H9 (cell line): ENCODE data around the gene LRP1. TPM values are rescaled to one million over a fixed set of nuclear protein-coding genes. Genes with fewer than 3 reads are reported as not detected.

Experiments used
- DNase-seq: peaks from one replicate; pipeline ENCODE4 v3.0.0-alpha.2; 2017
- H2AFZ ChIP-seq: one replicate; pipeline ENCODE4 v1.6.1; 2013; ENCODE audit warnings: mild to moderate bottlenecking, low read length, control low read depth, moderate library complexity
- H2AK5ac ChIP-seq: 2 replicates; pipeline ENCODE4 v1.6.1; 2013; ENCODE audit warnings: low read length, control low read depth, mixed read lengths; ENCODE audit not compliant: insufficient read length
- H2BK120ac ChIP-seq: one replicate; pipeline ENCODE4 v1.6.1; 2013; ENCODE audit warnings: low read depth, mild to moderate bottlenecking, low read length, control low read depth, inconsistent platforms; ENCODE audit not compliant: poor library complexity, severe bottlenecking
- H2BK12ac ChIP-seq: 2 replicates; pipeline ENCODE4 v1.6.1; 2013; ENCODE audit warnings: low read length, control low read depth, mixed read lengths, low read depth; ENCODE audit not compliant: insufficient read length
- H2BK15ac ChIP-seq: 2 replicates; pipeline ENCODE4 v1.6.1; 2013; ENCODE audit warnings: low read depth, low read length, control low read depth
- H2BK20ac ChIP-seq: one replicate; pipeline ENCODE4 v1.6.1; 2013; ENCODE audit warnings: low read depth, mild to moderate bottlenecking, low read length, control low read depth, inconsistent platforms; ENCODE audit not compliant: poor library complexity, severe bottlenecking
- H2BK5ac ChIP-seq: 2 replicates; pipeline ENCODE4 v1.6.1; 2013; ENCODE audit warnings: low read length, control low read depth, mixed read lengths; ENCODE audit not compliant: insufficient read length
- H3K14ac ChIP-seq: 2 replicates; pipeline ENCODE4 v1.6.1; 2013; ENCODE audit warnings: low read length, control low read depth; ENCODE audit not compliant: insufficient read depth
- H3K18ac ChIP-seq: 2 replicates; pipeline ENCODE4 v1.6.1; 2013; ENCODE audit warnings: low read depth, mild to moderate bottlenecking, mixed read lengths, low read length, control low read depth; ENCODE audit not compliant: insufficient read length
- H3K23ac ChIP-seq: 2 replicates; pipeline ENCODE4 v1.6.1; 2013; ENCODE audit warnings: low read length, control low read depth, mixed read lengths, low read depth; ENCODE audit not compliant: insufficient read length
- H3K23me2 ChIP-seq: 2 replicates; pipeline ENCODE4 v1.6.1; 2013; ENCODE audit warnings: low read depth, mild to moderate bottlenecking, mixed read lengths, low read length, control low read depth; ENCODE audit not compliant: insufficient read length, poor library complexity, severe bottlenecking
- H3K27ac ChIP-seq: 2 replicates; pipeline ENCODE4 v1.5.1; 2013; ENCODE audit warnings: low read length, control low read depth, mixed read lengths, low read depth; ENCODE audit not compliant: insufficient read length
- H3K27me3 ChIP-seq: 2 replicates; pipeline ENCODE4 v1.6.1; 2013; ENCODE audit warnings: low read length, control low read depth, inconsistent platforms; ENCODE audit not compliant: insufficient read depth
- H3K4ac ChIP-seq: 2 replicates; pipeline ENCODE4 v1.6.1; 2013; ENCODE audit warnings: low read depth, mild to moderate bottlenecking, control low read depth, inconsistent platforms, low read length, moderate library complexity
- H3K4me1 ChIP-seq: 2 replicates; pipeline ENCODE4 v1.6.1; 2013; ENCODE audit warnings: low read length, control low read depth, inconsistent platforms; ENCODE audit not compliant: insufficient read depth
- H3K4me2 ChIP-seq: 2 replicates; pipeline ENCODE4 v1.6.1; 2013; ENCODE audit warnings: low read length, control low read depth, mixed read lengths; ENCODE audit not compliant: insufficient read length, insufficient read depth
- H3K56ac ChIP-seq: 2 replicates; pipeline ENCODE4 v1.6.1; 2013; ENCODE audit warnings: low read depth, mild to moderate bottlenecking, mixed read lengths, low read length, control low read depth; ENCODE audit not compliant: insufficient read length
- H3K79me1 ChIP-seq: 2 replicates; pipeline ENCODE4 v1.6.1; 2013; ENCODE audit warnings: low read depth, mild to moderate bottlenecking, moderate library complexity, low read length, control low read depth, inconsistent platforms; ENCODE audit not compliant: insufficient read depth, poor library complexity, severe bottlenecking
- H3K79me2 ChIP-seq: 2 replicates; pipeline ENCODE4 v1.6.1; 2013; ENCODE audit warnings: low read length, control low read depth, inconsistent platforms; ENCODE audit not compliant: insufficient read depth
- H3K9ac ChIP-seq: 2 replicates; pipeline ENCODE4 v1.6.1; 2013; ENCODE audit warnings: low read length, control low read depth, mixed read lengths; ENCODE audit not compliant: insufficient read length; ENCODE audit errors: extremely low read depth
- H3K9me3 ChIP-seq: one replicate; pipeline ENCODE4 v1.6.1; 2013; ENCODE audit warnings: low read depth, low read length, inconsistent platforms; ENCODE audit not compliant: control insufficient read depth
- H3T11ph ChIP-seq: one replicate; pipeline ENCODE4 v1.6.1; 2013; ENCODE audit warnings: mild to moderate bottlenecking, low read length, control low read depth, inconsistent platforms
- H4K20me1 ChIP-seq: one replicate; pipeline ENCODE4 v1.6.1; 2013; ENCODE audit not compliant: control insufficient read depth, insufficient read length, insufficient read depth
- H4K5ac ChIP-seq: 2 replicates; pipeline ENCODE4 v1.6.1; 2013; ENCODE audit warnings: low read depth, mild to moderate bottlenecking, mixed read lengths, low read length, control low read depth; ENCODE audit not compliant: insufficient read length
- H4K8ac ChIP-seq: replicated peaks from 2 replicates; pipeline ENCODE4 v1.6.1; 2013; ENCODE audit warnings: low read length, control low read depth, mixed read lengths, low read depth; ENCODE audit not compliant: insufficient read length
- H4K91ac ChIP-seq: 2 replicates; pipeline ENCODE4 v1.6.1; 2013; ENCODE audit warnings: low read depth, mild to moderate bottlenecking, moderate library complexity, mixed read lengths, low read length, control low read depth; ENCODE audit not compliant: insufficient read length
- H3K27ac Mint-ChIP-seq, 3 experiments: 2 replicates in 2 of 3; 3 replicates in 1 of 3; pipeline ENCODE4 v1.8.0; 2020 to 2021; ENCODE audit warnings: mixed read lengths in 3 of 3, mild to moderate bottlenecking in 1 of 3, moderate library complexity in 1 of 3
- H3K27me3 Mint-ChIP-seq: 2 replicates; pipeline ENCODE4 v1.8.0; 2021; ENCODE audit warnings: low read depth, mild to moderate bottlenecking, moderate library complexity, mixed read lengths
- H3K36me3 Mint-ChIP-seq, 3 experiments: 2 replicates in 2 of 3; 3 replicates in 1 of 3; pipeline ENCODE4 v1.8.0; 2020 to 2021; ENCODE audit warnings: low read depth in 3 of 3, mixed read lengths in 3 of 3; ENCODE audit not compliant: insufficient read depth in 1 of 3
- H3K4me1 Mint-ChIP-seq, 2 experiments: 2 replicates each; pipeline ENCODE4 v1.8.0; 2020; ENCODE audit warnings: mixed read lengths in 2 of 2
- H3K4me3 Mint-ChIP-seq, 2 experiments: 2 replicates in 1 of 2; 3 replicates in 1 of 2; pipeline ENCODE4 v1.8.0; 2020 to 2021; ENCODE audit warnings: mild to moderate bottlenecking in 2 of 2, mixed read lengths in 2 of 2, moderate library complexity in 1 of 2
- H3K9me3 Mint-ChIP-seq, 2 experiments: 2 replicates in 1 of 2; 3 replicates in 1 of 2; pipeline ENCODE4 v1.8.0; 2020; ENCODE audit warnings: mild to moderate bottlenecking in 2 of 2, mixed read lengths in 2 of 2, moderate library complexity in 1 of 2
- CTCF ChIP-seq: fragments of 200-600 bp; sonication (generic); conservative IDR thresholded peaks from 3 replicates; pipeline ENCODE4 v1.8.0; 2021; ENCODE audit warnings: antibody characterized with exemption, mild to moderate bottlenecking
- WGBS: extraction: QIAGEN DNeasy Blood & Tissue Kit; methylation state at CpG from one replicate; pipeline ENCODE4 v1.1.7; 2013; ENCODE audit warnings: missing lambda C conversion rate, low lambda C conversion rate, mixed read lengths; ENCODE audit not compliant: insufficient read length; ENCODE audit errors: extremely low coverage; 5-methylcytosine and 5-hydroxymethylcytosine counted together
- total RNA-seq: library from RNA; stranded (reverse); gene quantifications from 2 replicates; pipeline ENCODE4 v1.2.1, GENCODE V29; 2021

The LRP1 gene
- total RNA-seq, 1 experiment from 2014 or later, result 115 TPM

DNA sequence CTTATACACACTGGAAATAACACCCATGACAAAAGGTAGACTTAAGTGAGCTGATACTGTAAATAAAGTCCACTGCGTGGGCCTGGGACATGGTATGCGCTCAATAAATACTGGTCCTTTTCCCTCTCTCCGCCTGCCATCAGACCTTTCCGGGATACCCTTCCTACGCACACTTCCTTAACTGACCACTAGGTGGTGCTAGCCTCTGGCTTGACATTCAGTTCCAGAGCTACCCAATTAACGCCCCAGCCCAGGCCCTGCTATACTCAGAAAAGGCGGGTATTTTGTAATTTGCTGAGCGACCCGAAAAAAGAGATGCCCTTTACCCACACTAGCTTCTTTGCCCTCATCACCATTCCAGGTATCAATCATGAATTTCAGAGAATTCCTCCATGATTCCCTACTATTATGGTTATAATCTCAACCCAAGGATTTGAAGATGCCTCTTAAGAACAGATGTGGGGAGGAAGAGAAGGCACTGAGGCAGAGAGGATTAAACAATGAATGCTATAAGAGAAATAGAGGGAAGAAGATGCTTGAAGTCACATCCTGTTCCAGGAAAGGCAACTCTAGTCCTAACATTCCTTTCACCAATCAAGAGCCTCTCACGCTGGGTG, 3.9 kb upstream of the LRP1 start:
- Mint-ChIP-seq H3K27me3 (no peaks in the 10 kb centered on the region; the same call in 1 of the 2 replicates), H3K4me1 (peaks cover 11 to 20% of the 10 kb centered on the region in 2 experiments), H3K9me3 (peaks cover 3 to 7% of the 10 kb centered on the region in 2 experiments; a peak in 3 of 5 replicates), H3K4me3 (no peak overlapping the region), H3K27ac (no peak overlapping the region), H3K36me3 (peaks cover 6 to 10% (median 7%) of the 10 kb centered on the region in 3 experiments)
- no peak overlapping the region for H3K56ac ChIP-seq
- H2BK5ac ChIP-seq, result no peak overlapping the region
- no peak overlapping the region for H3K23ac ChIP-seq
- no peak overlapping the region for H3K4ac ChIP-seq
- H3K27ac ChIP-seq, result no peak overlapping the region
- H2AK5ac ChIP-seq, result no peak overlapping the region
- WGBS, result no CpG with 5 or more reads among the region's 10 CpGs
- no peak overlapping the region for H2BK20ac ChIP-seq
- DNase-seq, result peak; percentile 84
- no peak overlapping the region for H3K18ac ChIP-seq
- no peaks in the 10 kb centered on the region for H3K9me3 ChIP-seq
- H4K91ac ChIP-seq, result no peak overlapping the region
- peaks cover 4% of the 10 kb centered on the region for H3K23me2 ChIP-seq
- H3K4me1 ChIP-seq, result no peaks in the 10 kb centered on the region
- H2BK120ac ChIP-seq, result no peak overlapping the region
- no peak overlapping the region for H2BK15ac ChIP-seq
- no peaks in the 10 kb centered on the region for H3K27me3 ChIP-seq
- TF ChIP-seq CTCF, result peak; percentile 96
- no peak overlapping the region for H4K8ac ChIP-seq
- no peaks in the 10 kb centered on the region for H4K20me1 ChIP-seq
- H2AFZ ChIP-seq, result no peak overlapping the region
- H3K79me2 ChIP-seq, result no peaks in the 10 kb centered on the region
- no peak overlapping the region for H2BK12ac ChIP-seq
- no peak overlapping the region for H3K4me2 ChIP-seq
- no peaks in the 10 kb centered on the region for H3K79me1 ChIP-seq
- H4K5ac ChIP-seq, result no peak overlapping the region
- H3T11ph ChIP-seq, result no peak overlapping the region
- no peak overlapping the region for H3K14ac ChIP-seq
- no peak overlapping the region for H3K9ac ChIP-seq
